NCI-H2107 (cell line): ENCODE data around the gene ATP11A.

ENCODE experiments used
- DNase-seq: peaks from one replicate; lab custom pipeline; 2025; lab: John Stamatoyannopoulos, UW

Gene ATP11A

DNA sequence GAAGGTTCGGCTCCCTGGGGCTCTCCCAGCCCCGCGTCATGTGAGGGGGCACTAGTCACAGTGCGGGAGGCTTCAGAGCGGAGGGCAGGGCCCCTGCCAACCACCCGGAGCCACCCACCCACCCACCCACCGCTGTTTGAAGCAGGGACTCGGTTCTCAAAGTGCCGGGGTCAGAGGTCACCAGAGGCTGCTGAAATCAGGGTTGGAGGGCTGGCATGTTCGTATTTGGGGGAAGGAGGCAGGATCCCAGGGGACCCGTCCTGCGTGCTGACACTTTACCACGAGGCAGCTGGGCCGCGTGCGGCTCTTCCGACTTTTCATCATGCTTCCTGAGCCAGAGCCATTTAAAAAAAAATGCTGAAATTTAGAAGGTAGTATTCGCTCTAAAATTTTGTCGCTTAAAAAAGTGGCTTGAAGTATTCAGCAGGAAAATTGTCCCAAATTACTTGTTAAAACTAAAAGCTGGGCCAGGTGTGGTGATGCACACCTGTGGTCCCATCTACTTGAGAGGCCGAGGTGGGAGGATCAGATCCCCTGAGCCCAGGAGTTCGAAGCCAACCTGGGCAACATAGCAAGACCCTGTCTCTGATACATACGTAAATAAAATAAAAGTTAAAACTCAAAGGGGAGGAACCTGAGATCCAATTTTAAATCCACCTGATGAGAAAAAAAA is 21.2 kb downstream of the ATP11A start:
- no peak for DNase-seq

GRCh38 chr13:112711528-112712265 is 21.9 kb downstream of the ATP11A start:
- no peak for DNase-seq

GRCh38 chr13:112712451-112713207 is 22.8 kb downstream of the ATP11A start:
- no peak for DNase-seq

GRCh38 chr13:112713517-112714253 is 23.8 kb downstream of the ATP11A start:
- no peak for DNase-seq

- no peak for DNase-seq
These were observed 24.7 kb downstream of the ATP11A start for GRCh38 chr13:112714376-112715174.

- no peak for DNase-seq
These were observed 25.4 kb downstream of the ATP11A start for GRCh38 chr13:112715210-112715609.

DNA sequence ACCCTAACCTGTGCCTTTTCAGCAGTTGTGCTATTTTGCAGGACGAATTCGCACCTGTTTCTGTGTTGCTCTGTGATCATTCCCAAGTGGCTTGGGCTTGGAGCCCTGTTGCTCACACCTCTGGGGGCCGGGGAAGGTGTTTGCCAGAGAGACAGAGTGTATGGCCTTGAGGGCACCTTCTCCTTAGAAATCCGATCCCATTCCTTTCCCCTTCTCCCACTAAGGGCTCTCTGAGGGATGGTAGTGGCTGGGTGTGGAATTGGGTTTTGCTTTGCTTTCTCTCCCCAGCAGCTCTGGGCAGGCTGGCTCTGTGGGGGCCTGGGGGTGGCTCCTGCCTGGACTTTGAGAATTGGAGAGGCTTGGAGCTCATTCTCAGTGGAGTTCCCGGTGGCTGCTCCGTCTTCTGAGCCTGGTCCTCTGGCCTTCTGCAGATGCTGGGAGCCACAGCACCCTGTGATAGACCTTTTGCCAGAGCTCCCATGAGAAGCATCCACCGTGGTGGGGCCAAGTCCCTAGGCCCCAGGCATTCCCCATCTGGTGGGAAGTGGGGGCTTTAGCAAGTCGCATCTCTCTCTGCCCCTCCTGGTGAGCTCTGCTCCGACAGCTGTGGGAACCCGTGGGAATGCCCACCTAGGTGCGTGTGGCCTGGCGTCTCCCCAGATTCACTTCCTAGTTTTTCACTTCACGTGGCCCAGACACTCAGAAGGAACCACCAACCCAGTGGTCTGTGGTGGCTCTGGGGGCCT is 26.1 kb downstream of the ATP11A start:
- DNase-seq, result no peak

DNA sequence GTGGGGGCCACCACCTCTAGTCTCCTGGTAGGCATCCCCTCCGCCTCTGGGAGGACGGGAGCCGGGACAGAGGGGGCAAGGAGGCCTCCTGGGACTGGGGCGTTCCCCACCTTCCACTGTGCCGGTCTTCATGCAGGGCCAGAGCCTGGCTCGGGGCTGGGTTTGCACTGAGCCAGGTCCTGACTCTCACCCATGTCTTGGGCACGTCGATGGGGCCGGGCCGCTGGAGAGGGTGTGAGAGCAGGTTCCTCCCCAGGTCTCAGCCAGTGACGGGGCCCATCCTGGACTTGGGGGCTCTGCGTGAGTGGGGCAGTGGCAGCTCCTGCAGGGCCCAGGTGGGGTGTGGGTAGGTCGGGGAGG is 26.6 kb downstream of the ATP11A start:
- no peak for DNase-seq

GRCh38 chr13:112716841-112717520 is 27.1 kb downstream of the ATP11A start:
- DNase-seq, result no peak

DNA sequence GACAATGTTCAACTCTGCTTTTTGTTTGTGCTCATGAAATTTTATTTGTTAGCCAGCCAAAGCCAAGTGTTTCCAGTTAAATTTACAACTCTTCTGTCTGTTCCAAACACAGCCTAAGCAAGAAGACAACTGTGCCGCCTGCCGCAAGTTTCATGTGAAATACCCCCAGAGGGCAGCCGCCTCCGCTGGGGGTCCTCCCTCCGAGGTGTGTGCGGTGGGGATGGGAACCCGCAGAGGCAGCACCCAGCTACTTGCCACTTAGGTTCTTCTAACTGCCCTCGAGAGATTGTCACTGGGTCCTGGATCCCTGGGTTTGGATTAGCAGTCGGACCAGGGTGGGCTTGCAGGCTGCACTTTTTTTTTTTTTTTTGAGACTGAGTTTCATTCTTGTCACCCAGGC is 28.5 kb downstream of the ATP11A start:
- no peak for DNase-seq

DNA sequence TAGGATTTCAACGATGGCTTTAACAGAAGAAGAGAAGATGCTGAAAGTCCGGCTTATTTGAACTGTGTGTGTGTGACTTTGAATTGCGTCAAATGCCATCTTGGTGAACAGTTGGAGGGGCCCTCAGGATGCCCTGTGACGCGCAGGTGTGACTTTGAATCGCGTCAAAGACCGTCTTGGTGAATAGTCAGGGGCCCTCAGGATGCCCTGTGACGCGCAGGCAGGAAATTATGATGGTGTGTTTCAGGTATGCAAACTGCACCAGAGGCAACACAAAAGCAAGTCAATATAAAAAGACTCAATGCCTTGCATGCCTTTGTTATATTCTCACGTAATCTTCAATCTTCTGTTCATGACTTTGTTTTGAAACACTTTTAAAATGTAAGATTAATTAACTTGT is 29.2 kb downstream of the ATP11A start:
- no peak for DNase-seq

- no peak for DNase-seq
These were observed 29.7 kb downstream of the ATP11A start for GRCh38 chr13:112719556-112719955.

- no peak for DNase-seq
These were observed 30.4 kb downstream of the ATP11A start for GRCh38 chr13:112720251-112720650.

DNA sequence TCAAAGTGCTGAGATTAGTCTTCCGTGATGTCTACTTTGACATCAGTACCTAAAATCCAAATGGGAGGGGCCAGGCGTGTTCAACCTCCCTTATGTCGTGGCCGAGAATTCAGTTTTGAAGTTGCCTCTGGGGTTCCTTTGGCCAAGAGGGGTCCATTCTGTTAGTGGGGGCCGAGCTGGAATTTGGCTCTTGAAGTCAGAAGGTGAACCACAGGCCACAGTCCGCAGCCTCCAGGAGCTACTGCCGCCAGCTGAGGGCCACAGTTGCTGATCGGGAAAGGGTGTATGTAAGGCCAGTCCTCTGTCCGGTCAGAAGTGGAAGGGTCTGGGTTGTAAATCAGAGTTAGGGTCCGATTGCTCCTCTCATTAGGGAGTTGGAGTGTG is 31.0 kb downstream of the ATP11A start:
- DNase-seq, result no peak

DNA sequence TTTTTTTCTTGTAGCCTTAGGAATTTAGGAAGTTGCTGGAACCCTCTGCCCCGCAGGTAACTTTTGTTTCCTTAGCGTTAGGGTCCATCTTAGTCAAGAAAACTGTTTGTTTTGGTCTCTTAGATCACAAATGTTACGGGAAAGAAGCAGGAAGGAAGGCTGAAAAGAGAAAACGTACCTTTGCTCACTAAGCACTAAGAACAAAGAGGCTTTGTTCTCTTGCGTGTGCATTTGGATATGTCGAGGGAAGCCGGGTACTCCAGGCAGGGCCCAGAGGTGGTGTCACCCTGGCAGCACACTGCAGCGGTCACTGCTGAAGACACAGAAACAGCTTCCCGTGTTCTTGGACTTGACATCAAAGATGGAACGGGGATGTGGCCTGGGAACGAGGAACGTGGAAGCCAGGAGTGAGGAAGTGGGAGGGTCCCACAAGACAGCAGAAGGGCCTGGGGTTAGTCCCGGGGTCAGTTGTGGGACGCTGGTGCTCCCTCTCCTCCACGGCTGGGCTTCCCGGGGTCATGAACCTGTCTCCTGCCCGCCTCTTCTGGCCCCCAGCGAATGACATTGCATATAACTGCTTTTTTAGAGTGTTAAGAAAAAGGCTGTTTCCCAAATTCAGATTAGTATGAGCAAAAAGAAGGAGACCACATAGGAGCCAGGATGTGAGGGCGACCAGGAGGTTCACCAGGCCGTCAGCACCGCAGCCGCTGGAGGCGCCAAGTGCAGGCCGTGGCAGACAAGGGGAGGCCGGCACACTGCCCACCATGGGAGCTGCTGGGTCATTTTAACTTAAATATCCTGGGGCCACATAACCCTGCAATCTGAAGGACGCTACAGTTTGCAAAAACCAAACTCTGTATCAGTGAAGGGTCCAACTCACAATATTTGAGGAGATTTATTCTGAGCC is 31.6 kb downstream of the ATP11A start:
- DNase-seq, result no peak

DNA sequence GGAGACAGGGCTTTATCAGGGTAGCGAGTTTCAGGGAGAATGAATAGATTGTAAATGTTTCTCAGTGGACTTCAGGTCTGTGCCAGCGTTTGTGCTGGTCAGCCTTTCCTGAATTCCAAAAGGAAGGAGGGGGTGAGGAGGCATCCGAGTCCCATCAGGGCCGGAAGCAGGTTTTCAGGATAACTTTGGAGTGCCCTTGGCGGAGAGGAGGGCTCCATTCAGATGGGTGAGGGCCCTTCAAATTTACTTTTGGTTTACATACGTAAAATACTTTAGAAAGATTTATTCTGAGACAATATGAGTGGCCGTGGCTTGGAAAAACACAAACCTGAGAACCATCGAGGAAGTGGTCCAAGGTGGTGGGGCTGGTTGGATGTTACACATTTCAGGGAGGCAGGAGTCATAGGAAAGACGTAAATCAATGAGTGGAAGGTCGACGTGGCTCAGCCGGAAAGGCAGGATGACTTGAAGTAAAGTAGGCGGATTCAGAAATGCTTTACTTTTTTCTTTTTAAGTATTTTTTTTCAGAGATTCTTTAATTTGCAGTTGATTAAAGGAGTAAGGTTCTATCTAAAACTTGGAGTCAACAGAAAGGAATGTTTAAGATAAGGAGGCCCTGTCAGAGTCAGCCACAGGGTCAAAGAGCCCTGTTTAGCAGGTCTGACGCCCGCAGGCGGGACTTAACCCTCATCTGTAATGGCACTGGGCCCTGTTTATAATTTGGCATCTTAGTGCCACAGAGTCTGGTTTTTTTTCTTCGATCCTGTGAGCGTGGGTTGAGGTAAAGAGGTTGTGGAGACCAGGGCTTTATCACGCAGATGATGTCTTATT is 32.8 kb downstream of the ATP11A start:
- DNase-seq, result no peak

GRCh38 chr13:112723771-112724170 is 33.9 kb downstream of the ATP11A start:
- DNase-seq, result no peak

DNA sequence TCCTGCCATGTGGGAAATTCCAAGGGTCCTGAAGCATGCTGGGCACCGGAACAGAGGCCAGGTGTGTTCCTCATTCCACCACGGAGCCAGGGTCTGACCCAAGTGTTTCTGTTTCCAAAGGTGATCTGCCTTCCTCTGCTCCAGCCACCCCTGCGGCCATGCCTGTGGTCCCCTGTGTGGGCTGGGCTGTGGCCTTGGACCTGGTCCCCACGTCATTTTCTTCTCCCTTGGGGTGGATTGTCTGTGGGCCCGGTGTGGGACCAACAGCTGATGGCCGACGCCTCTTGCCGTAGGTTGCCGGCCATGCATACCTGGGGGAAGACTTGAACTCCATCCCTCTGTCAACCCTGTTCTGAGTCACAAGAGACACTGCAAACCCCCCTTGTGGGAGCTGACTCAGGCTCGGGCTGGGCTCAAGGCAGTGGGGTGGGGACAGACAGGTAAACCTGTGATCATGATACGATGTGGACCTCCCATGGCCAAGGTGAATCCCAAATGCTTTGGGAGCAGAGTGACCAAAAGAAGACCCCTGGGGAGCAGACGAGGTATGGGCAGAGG is 35.0 kb downstream of the ATP11A start:
- DNase-seq, result no peak
